Stomach (tissue), 9 donors: ENCODE results near the gene GHRL. TPM values are rescaled to one million over a fixed set of nuclear protein-coding genes. Genes with fewer than 3 reads are reported as not detected.

Source experiments
- DNase-seq, 2 donors: peaks; one replicate each; pipeline versions ENCODE4 v3.0.0 to v3.0.0-alpha.2; 2013 to 2019
- H3K27ac ChIP-seq, 5 donors: fragments of 200-600 bp in 4 of 5; sonication (generic) in 4 of 5; one replicate each; pipeline ENCODE4 v1.5.1; 2013 to 2019; ENCODE audit warnings: mild to moderate bottlenecking in 1 of 5, moderate library complexity in 1 of 5
- H3K27me3 ChIP-seq, 3 donors: fragments of 200-600 bp; sonication (generic); one replicate each; pipeline ENCODE4 v1.5.1; 2017 to 2019; ENCODE audit warnings: mixed run types in 1 of 3
- H3K36me3 ChIP-seq, 4 donors: fragments of 200-600 bp; sonication (generic); 1 replicate in 3 of 4; 2 replicates in 1 of 4; pipeline ENCODE4 v1.5.1; 2016 to 2019
- H3K4me1 ChIP-seq, 4 donors: fragments of 200-600 bp; sonication (generic); one replicate each; pipeline ENCODE4 v1.5.1; 2016 to 2019
- H3K4me3 ChIP-seq, 4 donors: fragments of 200-600 bp; sonication (generic) in 3 of 4; one replicate each; pipeline ENCODE4 v1.5.1; 2016 to 2019; ENCODE audit warnings: mild to moderate bottlenecking in 1 of 4
- H3K9me3 ChIP-seq, 4 donors: fragments of 200-600 bp; sonication (generic); one replicate each; pipeline ENCODE4 v1.5.1; 2016 to 2019
- EP300 ChIP-seq: sonication (generic); formaldehyde crosslinking; IDR thresholded peaks from one replicate; pipeline ENCODE4 v1.6.1; 2017; ENCODE audit warnings: antibody characterized with exemption
- POLR2A ChIP-seq, 4 donors: fragments of 450-650 bp; IDR thresholded peaks; one replicate each; pipeline ENCODE4 v1.6.1; 2016; ENCODE audit warnings: antibody characterized with exemption in 4 of 4, control low read depth in 2 of 4, mild to moderate bottlenecking in 1 of 4, moderate library complexity in 1 of 4
- POLR2AphosphoS5 ChIP-seq, 3 donors: sonication (generic); formaldehyde crosslinking; IDR thresholded peaks; one replicate each; pipeline ENCODE4 v1.6.1; 2016; ENCODE audit warnings: antibody characterized with exemption in 3 of 3
- WGBS, 5 donors: extraction: QIAGEN DNeasy Blood & Tissue Kit in 3 of 5; methylation state at CpG; one replicate each; pipeline versions ENCODE4 v1.1.5 to v1.1.7; 2013 to 2018; 5-methylcytosine and 5-hydroxymethylcytosine counted together
- intact Hi-C: fragments of 100-400 bp; cut with DNase I; formaldehyde crosslinking; loops from one replicate; pipeline ENCODE4 v1.15.1; 2023; ENCODE audit warnings: low total_unique reads
- polyA plus RNA-seq, 3 donors: library from polyadenylated mRNA; stranded (reverse); fragments of 200-250 nt; gene quantifications; one replicate each; pipeline ENCODE4 v1.2.3, GENCODE V29; 2013
- total RNA-seq, 5 donors: library from RNA; depleted of rRNA; stranded (reverse); fragments of >200 nt; gene quantifications; one replicate each; pipeline versions ENCODE4 v1.1.0 to v1.2.3, GENCODE V29; 2014 to 2016
- TF ChIP-seq, protein P1 (sequence below), 7 experiments: fragments of 450-650 bp in 4 of 7; fragments of 200-600 bp in 3 of 7; sonication (generic) in 3 of 7; IDR thresholded peaks; one replicate each; pipeline ENCODE4 v1.5.1; 2016 to 2019; ENCODE audit warnings: antibody characterized with exemption in 7 of 7, control low read depth in 2 of 7, mild to moderate bottlenecking in 1 of 7
- donor health status: healthy with polysubstance abuse.
- donor health status: Bipolar disorder and iron deficiency.
- donor health status: healthy.

Gene GHRL
- total and polyA plus RNA-seq, 8 donors = 1.7 to 804 (median 253) TPM

DNA sequence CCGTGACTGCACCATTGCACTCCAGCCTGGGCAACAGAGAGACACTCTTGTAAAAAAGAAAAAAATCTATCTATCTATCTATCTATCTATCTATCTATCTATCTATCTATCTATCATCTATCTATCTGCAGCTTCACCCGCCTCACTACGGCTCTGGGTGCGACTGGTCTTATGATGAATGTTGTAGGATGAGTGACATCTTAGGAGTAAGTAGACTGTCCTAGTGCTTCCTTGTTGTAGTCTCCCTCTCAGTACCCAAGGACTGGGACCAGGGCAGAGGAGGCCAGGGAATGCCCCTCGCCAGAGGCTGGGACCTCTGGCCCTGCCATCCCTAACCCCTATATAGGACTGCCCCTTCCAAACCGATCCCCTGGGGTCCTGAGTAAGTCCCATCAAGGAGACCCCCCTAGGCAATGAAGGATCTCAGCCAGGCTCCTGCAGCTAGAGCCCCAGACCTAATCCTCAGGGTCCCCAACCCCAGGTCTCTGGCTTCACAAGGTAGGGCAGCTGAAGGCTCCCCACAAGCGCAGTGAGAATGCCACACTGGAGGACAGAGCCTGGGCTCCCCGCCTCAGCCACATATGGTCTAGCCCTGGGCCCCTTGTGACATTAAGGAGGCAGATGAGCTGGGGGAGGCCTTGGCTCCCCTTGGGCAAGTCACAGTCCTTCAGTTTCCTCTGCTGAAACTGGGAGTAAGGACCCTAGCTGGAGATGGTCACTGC is 29.0 kb upstream of the GHRL start:
- DNase-seq = no peak
- Histone ChIP-seq H3K4me1 (peaks cover 9 to 44% (median 41%) of the 10 kb centered on the region in 4 donors), H3K27ac (peak overlapping the region in 4 of 5 donors; percentile 89 to 93 (median 92)), H3K27me3 (peaks cover 0 to 9% (median 0%) of the 10 kb centered on the region in 3 donors), H3K4me3 (peak overlapping the region; percentile 92 to 98 (median 96)), H3K9me3 (no peaks in the 10 kb centered on the region), H3K36me3 (peaks cover 19 to 25% (median 22%) of the 10 kb centered on the region in 4 donors)
- TF ChIP-seq EP300 = no peak
- no peak for TF ChIP-seq POLR2A (IDR thresholded peaks at IDR 0.05)
- TF ChIP-seq, protein P1, sequence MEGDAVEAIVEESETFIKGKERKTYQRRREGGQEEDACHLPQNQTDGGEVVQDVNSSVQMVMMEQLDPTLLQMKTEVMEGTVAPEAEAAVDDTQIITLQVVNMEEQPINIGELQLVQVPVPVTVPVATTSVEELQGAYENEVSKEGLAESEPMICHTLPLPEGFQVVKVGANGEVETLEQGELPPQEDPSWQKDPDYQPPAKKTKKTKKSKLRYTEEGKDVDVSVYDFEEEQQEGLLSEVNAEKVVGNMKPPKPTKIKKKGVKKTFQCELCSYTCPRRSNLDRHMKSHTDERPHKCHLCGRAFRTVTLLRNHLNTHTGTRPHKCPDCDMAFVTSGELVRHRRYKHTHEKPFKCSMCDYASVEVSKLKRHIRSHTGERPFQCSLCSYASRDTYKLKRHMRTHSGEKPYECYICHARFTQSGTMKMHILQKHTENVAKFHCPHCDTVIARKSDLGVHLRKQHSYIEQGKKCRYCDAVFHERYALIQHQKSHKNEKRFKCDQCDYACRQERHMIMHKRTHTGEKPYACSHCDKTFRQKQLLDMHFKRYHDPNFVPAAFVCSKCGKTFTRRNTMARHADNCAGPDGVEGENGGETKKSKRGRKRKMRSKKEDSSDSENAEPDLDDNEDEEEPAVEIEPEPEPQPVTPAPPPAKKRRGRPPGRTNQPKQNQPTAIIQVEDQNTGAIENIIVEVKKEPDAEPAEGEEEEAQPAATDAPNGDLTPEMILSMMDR (IDR thresholded peaks at IDR 0.05) = no peak
- no peak for TF ChIP-seq POLR2AphosphoS5 (IDR thresholded peaks at IDR 0.05)
- 90 to 96% (median 90%) methylated on average over 5 to 8 of the region's 8 CpGs for WGBS, 5 donors
- intact Hi-C loops = no loop called here

DNA sequence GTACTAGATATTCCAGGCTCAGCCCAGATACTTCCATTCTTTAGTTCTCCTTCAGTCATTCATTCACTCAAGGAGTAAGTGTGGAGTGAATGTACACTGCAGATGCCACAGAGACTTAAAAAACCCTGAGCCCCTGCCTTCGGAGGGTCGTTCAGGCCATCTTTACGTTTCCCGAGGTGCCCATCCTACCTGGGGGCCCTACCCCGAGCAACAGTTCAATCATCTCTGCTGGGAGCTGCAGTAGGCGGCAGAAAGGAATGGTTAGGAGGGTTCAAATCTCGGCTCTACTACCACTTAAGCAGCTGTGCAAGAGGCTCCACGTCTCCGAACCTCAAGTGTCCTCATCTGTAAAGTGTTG is 27.6 kb upstream of the GHRL start:
- Histone ChIP-seq H3K4me3 (peak overlapping the region; percentile 92 to 98 (median 96)), H3K36me3 (peaks cover 22 to 40% (median 37%) of the 10 kb centered on the region in 4 donors), H3K27ac (peak overlapping the region; percentile 71 to 93 (median 91)), H3K9me3 (no peaks in the 10 kb centered on the region), H3K27me3 (peaks cover 0 to 5% (median 0%) of the 10 kb centered on the region in 3 donors), H3K4me1 (peaks cover 9 to 54% (median 44%) of the 10 kb centered on the region in 4 donors)
- WGBS, 5 donors = 0 to 1% (median 0%) methylated on average over 9 of the region's 9 CpGs
- no peak for DNase-seq
- intact Hi-C loops = no loop called here
- no peak for TF ChIP-seq POLR2AphosphoS5 (IDR thresholded peaks at IDR 0.05)
- TF ChIP-seq EP300 = no peak
- TF ChIP-seq POLR2A (IDR thresholded peaks at IDR 0.05) = no peak
- TF ChIP-seq, protein P1 (IDR thresholded peaks at IDR 0.05) = no peak

DNA sequence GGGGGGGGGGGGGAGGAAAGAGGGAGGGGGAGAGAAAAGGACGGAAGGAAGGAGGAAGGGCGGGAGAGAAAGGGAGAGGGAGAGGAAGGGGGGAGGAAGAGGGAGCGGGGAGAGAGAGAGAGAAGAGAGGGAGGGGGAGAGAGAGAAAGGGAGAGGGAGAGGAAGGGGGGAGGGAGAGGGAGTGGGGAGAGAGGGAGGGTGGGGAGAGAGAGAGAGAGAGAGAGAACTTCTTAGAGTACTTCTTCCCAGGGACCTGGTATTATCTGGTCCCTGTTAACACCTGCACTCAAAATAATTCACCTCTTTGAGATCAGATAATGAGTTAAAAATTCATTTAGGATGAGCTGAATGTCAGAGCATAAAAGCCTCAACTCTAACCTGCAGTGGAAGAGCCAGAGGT is 27.1 kb upstream of the GHRL start:
- H3K36me3 ChIP-seq = peaks cover 27 to 44% (median 42%) of the 10 kb centered on the region in 4 donors
- peak overlapping the region in 3 of 5 donors; percentile 91 to 93 (median 93) for H3K27ac ChIP-seq
- TF ChIP-seq, protein P1 (IDR thresholded peaks at IDR 0.05) = no peak
- TF ChIP-seq EP300 (no peak), POLR2AphosphoS5 (IDR thresholded peaks at IDR 0.05) (no peak), POLR2A (IDR thresholded peaks at IDR 0.05) (no peak)
- H3K9me3 ChIP-seq = no peaks in the 10 kb centered on the region
- H3K4me1 ChIP-seq = peaks cover 9 to 54% (median 44%) of the 10 kb centered on the region in 4 donors
- peak overlapping the region; percentile 92 to 98 (median 96) for H3K4me3 ChIP-seq
- H3K27me3 ChIP-seq = peaks cover 0 to under 1% (median 0%) of the 10 kb centered on the region in 3 donors
- WGBS, 5 donors = 0 to 8% (median 4%) methylated on average over 2 to 3 of the region's 3 CpGs
- intact Hi-C loops = no loop called here
- no peak for DNase-seq

DNA sequence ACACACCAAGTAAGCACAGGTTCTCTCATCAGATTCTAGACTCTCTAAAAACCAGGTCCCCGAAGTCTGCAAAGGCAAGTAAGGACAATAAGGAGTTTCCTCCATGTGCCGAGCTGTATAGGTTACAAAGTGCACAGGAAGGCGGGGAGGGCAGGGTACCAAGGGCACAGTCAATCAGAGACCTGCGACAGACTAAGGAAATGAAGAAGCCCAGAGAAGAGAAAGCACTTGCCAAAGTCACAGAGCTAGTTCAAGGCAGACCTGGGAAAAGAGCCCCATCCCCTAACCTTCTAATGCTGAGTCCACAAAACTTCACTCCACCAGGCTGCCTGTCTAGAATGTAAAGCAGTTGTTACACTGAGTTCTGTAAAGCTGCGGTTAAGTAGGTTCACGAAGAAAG is 26.5 kb upstream of the GHRL start:
- Histone ChIP-seq H3K27ac (no peak overlapping the region), H3K27me3 (no peaks in the 10 kb centered on the region), H3K4me3 (peak overlapping the region in 3 of 4 donors; percentile 92 to 97 (median 95)), H3K4me1 (peaks cover 9 to 60% (median 44%) of the 10 kb centered on the region in 4 donors), H3K36me3 (peaks cover 33 to 50% (median 48%) of the 10 kb centered on the region in 4 donors), H3K9me3 (no peaks in the 10 kb centered on the region)
- intact Hi-C loops = no loop called here
- no peak for DNase-seq
- WGBS, 5 donors = 43 to 63% (median 57%) methylated on average over 6 of the region's 6 CpGs
- TF ChIP-seq POLR2A (IDR thresholded peaks at IDR 0.05) (no peak), POLR2AphosphoS5 (IDR thresholded peaks at IDR 0.05) (no peak), EP300 (no peak)
- TF ChIP-seq, protein P1 (IDR thresholded peaks at IDR 0.05) = no peak
